AG04449 (cell line): Measurements from ENCODE around the gene RNF207.

Source experiments
- CTCF ChIA-PET: fragments of 350-600 bp; formaldehyde crosslinking; extraction: SDS; loops from one replicate; lab custom pipeline; 2021; ENCODE audit warnings: antibody characterized with exemption; lab: Yijun Ruan, JAX
- POLR2A ChIA-PET: fragments of 400-600, 350-600 bp; formaldehyde crosslinking; extraction: SDS; loops from one replicate; lab custom pipeline; 2020; ENCODE audit warnings: antibody characterized with exemption, inconsistent platforms; lab: Yijun Ruan, JAX
- DNase-seq: peaks from one replicate; pipeline ENCODE4 v3.0.0-alpha.2; 2010; ENCODE audit warnings: low read depth, low spot score
- H3K4me3 ChIP-seq: 2 replicates; pipeline ENCODE4 v1.5.1; 2011; ENCODE audit warnings: low read depth, mild to moderate bottlenecking, control low read depth, low read length
- CTCF ChIP-seq: IDR thresholded peaks from one replicate; pipeline ENCODE4 v1.5.1; 2011; ENCODE audit warnings: mild to moderate bottlenecking, moderate library complexity, low read length, control low read depth, inconsistent platforms; ENCODE audit not compliant: insufficient read depth; ENCODE audit errors: missing control alignments

The RNF207 gene

GRCh38 chr1:6270401-6270800 is 64.5 kb downstream of the RNF207 start:
- ChIA-PET CTCF (interaction anchor here (1.1 to 1.8 kb wide), 2 partner anchors 23 to 47 kb away, joined by 3 to 11 read pairs; no protein-coding TSS in a partner anchor), POLR2A (no interaction called here)
- no peak overlapping the region for H3K4me3 ChIP-seq
- DNase-seq: no peak
- no peak for TF ChIP-seq CTCF
